GM12801 (cell line): Measurements from ENCODE around the gene DLG2.

ENCODE experiments used
- TF ChIP-seq, protein P1 (sequence below): IDR thresholded peaks from one replicate; pipeline ENCODE4 v1.5.1; 2011; ENCODE audit warnings: control low read depth; ENCODE audit not compliant: insufficient read length; ENCODE audit errors: extremely low read depth

DLG2 gene

DNA sequence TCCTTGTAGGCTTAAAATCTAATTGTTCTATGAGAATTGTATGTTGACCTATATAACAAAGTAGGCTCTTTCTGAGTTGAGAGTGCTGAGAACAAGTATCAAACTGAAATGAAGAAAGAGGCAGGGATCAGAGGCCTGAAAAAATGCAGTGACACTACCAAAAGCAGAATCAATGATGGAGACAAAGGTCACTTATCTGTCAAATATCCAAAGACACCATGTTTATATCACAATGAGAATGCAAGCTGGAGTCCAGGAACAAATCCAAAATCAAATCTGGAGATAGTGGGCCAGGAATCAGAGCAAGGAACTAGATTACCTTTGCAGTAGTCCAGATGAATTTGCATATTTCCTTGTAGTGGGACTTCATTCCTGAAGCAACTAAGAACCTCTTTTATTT lies 377.7 kb downstream of the DLG2 start:
- TF ChIP-seq, protein P1, sequence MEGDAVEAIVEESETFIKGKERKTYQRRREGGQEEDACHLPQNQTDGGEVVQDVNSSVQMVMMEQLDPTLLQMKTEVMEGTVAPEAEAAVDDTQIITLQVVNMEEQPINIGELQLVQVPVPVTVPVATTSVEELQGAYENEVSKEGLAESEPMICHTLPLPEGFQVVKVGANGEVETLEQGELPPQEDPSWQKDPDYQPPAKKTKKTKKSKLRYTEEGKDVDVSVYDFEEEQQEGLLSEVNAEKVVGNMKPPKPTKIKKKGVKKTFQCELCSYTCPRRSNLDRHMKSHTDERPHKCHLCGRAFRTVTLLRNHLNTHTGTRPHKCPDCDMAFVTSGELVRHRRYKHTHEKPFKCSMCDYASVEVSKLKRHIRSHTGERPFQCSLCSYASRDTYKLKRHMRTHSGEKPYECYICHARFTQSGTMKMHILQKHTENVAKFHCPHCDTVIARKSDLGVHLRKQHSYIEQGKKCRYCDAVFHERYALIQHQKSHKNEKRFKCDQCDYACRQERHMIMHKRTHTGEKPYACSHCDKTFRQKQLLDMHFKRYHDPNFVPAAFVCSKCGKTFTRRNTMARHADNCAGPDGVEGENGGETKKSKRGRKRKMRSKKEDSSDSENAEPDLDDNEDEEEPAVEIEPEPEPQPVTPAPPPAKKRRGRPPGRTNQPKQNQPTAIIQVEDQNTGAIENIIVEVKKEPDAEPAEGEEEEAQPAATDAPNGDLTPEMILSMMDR: no peak

DNA sequence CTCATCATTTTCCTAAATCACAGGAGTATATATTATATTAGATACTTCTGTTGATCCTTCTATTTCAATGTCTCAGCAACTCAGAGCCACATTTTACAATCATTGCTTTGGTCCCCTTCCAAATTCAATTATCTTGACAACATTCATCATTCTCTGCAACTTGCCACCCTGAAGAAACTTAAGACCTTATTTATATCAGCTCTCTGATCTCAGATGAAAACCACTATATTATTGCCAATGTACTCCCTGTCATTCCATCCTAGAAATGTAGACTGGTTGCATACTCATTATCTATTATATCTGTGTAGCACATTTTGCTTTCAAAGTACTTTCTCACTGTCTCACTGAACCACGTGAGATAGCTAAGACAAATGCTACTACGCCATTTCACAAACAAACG lies 379.3 kb downstream of the DLG2 start:
- TF ChIP-seq, protein P1: no peak

DNA sequence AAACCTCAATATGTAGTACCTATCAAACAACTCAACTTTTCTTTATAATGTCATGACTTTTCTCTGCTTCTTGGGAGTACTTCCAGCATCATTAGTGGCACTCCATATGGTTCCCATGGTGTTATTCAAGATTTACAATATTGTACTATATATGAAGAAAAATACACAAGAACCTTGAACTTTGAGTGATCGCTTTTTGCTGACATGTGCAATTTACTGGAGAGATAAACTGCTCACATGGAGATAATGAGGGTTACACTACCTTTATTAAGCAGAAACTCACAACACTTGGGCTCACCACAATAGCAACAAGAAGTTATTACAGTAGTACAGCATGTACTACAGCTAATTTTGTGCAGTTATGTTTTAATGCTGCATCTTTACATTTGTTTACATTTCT lies 388.2 kb downstream of the DLG2 start:
- TF ChIP-seq, protein P1: no peak

DNA sequence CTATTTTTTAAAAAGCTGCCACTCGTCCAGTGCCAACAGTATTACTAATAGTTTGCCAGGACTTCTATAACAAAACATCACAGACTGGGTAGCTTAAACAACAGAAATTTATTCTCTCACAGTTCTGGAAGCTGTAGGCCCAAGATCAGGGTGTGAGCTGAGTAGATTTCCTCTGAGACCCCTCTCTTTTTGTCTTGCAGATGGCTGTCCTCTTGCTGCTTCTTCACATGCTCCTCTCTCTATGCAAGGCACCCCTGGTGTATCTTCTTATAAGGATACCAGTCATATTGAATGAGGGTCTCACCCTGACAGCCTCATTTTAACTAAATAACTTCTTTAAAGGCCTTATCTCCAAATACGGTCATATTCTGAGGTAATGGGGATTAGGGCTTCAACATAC lies 390.9 kb downstream of the DLG2 start:
- TF ChIP-seq, protein P1: no peak

DNA sequence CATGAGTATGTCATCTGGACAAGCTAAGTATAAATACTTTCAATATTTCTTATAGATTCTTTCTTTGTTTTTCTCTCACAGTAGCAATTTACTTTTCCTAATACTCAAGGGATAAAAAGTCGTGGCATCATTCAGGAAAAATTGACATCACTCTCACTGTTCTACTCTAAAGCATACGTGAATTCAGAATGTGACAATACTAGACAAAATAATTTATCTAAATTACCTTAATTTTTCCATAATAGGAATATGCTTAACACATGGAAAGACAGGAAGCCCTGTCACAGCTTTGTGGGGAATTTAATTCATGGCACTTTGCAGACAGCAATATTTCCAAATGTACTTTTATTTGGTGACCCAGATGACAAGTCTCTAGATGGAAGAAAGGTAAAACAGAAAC lies 394.6 kb downstream of the DLG2 start:
- TF ChIP-seq, protein P1: no peak

DNA sequence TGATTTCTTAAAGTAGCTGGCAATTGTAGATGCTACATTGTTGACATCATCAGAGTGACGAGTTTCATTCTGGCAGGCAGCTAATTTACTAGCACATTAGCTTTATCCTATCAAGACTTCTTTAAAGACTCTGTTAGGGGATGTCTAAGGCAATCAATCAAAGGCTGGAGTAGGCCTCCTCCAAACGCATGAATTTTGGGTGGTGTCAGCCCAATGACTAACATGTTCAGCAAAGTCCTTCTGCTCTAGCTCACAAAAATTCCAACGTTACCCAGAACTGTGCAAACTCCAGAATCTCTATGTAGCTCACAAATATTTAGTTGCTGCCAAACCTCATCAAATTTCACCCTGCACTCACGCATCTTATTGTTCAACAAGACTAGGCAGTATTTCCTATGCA lies 395.6 kb downstream of the DLG2 start:
- TF ChIP-seq, protein P1: no peak

DNA sequence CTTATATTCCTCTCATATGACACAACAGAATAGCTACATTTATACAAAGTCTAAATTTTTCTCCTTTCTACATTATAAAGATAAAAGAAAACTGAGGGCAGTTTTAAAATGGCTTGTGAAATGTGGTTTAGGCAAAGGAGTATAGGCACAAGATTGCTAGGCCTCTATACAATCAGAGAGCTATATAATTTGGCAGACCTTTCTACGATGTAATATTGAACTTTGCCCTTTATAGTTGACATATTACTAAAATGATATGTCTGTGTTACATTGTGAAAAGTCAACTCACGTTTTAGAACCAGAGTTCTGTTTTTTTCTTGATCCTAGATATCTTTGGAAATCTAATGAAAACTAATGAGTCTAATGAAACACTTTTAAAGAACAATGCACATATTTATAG lies 430.2 kb downstream of the DLG2 start:
- TF ChIP-seq, protein P1: no peak

DNA sequence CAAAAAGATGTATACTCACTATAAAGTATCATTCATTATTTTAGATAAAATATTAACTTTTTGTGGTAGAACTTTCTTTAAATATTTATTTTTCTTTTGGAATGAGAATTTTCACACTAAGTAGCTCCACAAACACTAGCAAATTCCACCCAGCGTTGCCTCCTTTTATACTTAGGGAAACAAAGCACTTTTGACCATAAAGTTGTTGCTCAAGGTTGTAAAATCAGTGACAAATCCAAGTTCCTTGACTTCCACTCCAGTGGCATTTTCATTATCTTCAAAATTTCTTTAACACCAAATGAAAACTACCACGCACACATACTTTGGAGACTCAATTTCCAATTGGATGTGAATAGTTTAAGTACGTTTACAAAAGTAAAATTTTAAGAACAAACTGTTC lies 431.2 kb downstream of the DLG2 start:
- TF ChIP-seq, protein P1: no peak
